GM13976 (cell line): Measurements from ENCODE around the gene ABLIM2.

ENCODE experiments used
- DNase-seq: peaks from one replicate; pipeline ENCODE4 v3.0.0; 2012; ENCODE audit warnings: low spot score
- CTCF ChIP-seq: IDR thresholded peaks from 2 replicates; pipeline ENCODE4 v1.5.1; 2012; ENCODE audit warnings: borderline replicate concordance, mild to moderate bottlenecking; ENCODE audit not compliant: insufficient read depth; ENCODE audit errors: extremely low read depth, missing control alignments, control extremely low read depth
- in situ Hi-C: fragments of 300-500 bp; cut with MboI; formaldehyde crosslinking; loops from one replicate; pipeline ENCODE4 v1.12.0; 2022; ENCODE audit warnings: low sequenced_read_pairs, mixed read lengths, inconsistent platforms; ENCODE audit not compliant: unreplicated experiment

The ABLIM2 gene

GRCh38 chr4:8203052-8203401 lies 44.4 kb upstream of the ABLIM2 start:
- in situ Hi-C loops, result no loop called here
- no peak for TF ChIP-seq CTCF
- no peak for DNase-seq

- peak; percentile 57 for DNase-seq
- TF ChIP-seq CTCF, result no peak
- in situ Hi-C loops, result no loop called here
Measured at GRCh38 chr4:8202108-8203051, 43.8 kb upstream of the ABLIM2 start.

- no peak for TF ChIP-seq CTCF
- peak; percentile 86 for DNase-seq
- in situ Hi-C loops, result no loop called here
Measured at GRCh38 chr4:8201321-8201781, 42.7 kb upstream of the ABLIM2 start.

- in situ Hi-C loops, result no loop called here
- peak; percentile 69 for DNase-seq
- TF ChIP-seq CTCF, result no peak
Measured at GRCh38 chr4:8200302-8200975, 41.8 kb upstream of the ABLIM2 start.

- in situ Hi-C loops, result no loop called here
- no peak for TF ChIP-seq CTCF
- peak; percentile 64 for DNase-seq
Measured at GRCh38 chr4:8199594-8200301, 41.1 kb upstream of the ABLIM2 start.

GRCh38 chr4:8198906-8199593 lies 40.4 kb upstream of the ABLIM2 start, which contains the start of gene SH3TC1:
Gene SH3TC1 (plus strand): TSS chr4:8199290. CDS start chr4:8205195, 5,905 bp downstream.
- no peak for TF ChIP-seq CTCF
- in situ Hi-C loops, result no loop called here
- DNase-seq, result peak; percentile 94
